ENCODE results near the gene STIL.
"Not testable (repeated sequence)": the region's sequence is repeated elsewhere in the genome, so short reads cannot be mapped to it uniquely, and the experiment has no call there.

Gene STIL

DNA sequence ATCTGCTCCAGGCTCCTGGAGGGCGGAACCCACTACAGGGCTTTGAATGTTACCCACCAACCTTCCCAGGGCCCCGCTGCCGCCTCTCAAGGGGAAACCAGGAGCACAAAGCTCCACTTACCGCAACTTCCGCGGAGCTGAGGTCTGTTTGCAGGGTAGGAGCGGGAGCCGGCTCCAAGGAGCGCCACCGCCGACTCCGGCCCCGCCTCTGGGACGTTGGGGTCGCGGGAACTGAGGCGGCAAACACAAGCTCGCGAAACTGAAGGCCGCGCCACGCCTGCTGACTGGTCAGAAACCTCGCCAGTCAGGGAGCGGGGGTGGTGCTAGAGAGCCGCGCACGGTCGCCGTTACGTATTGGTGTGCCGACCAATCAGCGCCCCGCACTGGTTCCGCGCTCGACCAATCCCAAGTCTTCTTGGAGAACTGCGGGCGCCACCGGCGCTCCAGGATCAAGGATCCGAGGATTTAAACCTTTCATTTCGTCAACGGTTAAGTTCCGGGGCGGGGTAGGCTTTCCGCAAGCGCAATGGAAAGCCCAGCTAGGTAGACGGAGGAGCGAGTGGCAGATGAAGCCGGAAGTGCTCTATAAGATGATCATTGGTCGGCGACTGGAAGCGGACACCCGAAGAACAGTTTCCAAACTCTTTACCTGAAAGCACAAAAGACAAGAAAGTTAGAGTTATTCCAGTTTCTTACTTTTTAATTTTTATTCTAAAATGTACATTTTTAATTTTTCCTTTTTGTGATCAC lies at the start of gene STIL:
Gene STIL, minus strand, starts transcription at position 233 of the 750 bp plus-strand sequence. CDS start 3,828 bp downstream, outside the sequence.
- H3K4me3 ChIP-seq (ENCODE audit: low read length), result peak within 1 kb of the TSS; percentile 76
- no peaks in the 10 kb centered on the region for H3K9me3 ChIP-seq (ENCODE audit: control insufficient read depth, low read length)
- H3K4me1 ChIP-seq (ENCODE audit: control insufficient read depth, insufficient read depth, low read length), result peaks cover 6% of the 10 kb centered on the region
- peak within 1 kb of the TSS; percentile 85 for H3K9ac ChIP-seq (ENCODE audit: low read length)
- no peaks in the 10 kb centered on the region for H3K27me3 ChIP-seq (ENCODE audit: control insufficient read depth, insufficient read depth, low read length)
- H3K36me3 ChIP-seq (ENCODE audit: control insufficient read depth, insufficient read depth, low read length), result no peaks in the 10 kb centered on the region

DNA sequence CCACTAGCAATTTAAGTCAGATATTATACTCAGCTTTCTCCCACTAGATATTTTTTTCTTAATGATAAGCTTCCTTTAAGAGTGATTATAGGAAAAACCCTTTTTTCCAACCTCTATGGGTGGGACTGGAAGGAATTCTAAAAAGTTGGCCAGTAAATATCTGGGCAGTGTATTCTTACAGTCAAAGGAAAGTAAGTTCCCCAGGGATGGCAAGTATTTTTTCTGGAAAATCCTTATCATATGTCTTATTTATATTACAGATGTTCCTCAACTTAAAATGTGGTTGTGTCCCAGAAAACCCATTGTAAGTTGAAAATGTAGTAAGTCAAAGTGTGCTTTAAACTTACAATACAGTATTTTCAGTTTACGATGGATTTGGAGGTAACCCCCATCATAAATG lies 48.9 kb upstream of the STIL start:
- Histone ChIP-seq H3K9ac (ENCODE audit: low read length) (no peak overlapping the region), H3K4me1 (ENCODE audit: control insufficient read depth, insufficient read depth, low read length) (peaks cover 4% of the 10 kb centered on the region)

DNA sequence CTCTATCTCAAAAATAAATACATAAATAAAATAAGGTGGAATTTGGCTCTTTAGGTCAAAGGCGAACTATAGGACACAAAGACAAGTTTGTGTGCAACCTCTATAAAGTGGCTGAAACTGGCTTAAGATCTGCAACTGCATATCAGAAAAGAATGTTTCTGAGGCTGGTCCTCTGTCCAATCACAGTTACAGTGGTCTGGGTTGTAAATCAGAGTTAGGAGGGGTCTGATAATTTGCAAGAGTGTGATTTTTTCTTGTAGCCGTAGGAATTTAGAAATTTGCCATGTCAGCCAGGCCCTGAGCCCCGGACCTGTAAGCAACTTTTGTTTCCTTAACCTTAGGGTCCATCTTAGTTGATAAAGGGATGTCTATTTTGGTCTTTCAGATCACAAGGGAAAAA lies 47.4 kb upstream of the STIL start:
- no peaks in the 10 kb centered on the region for H3K36me3 ChIP-seq (ENCODE audit: control insufficient read depth, insufficient read depth, low read length)
- peaks cover 8% of the 10 kb centered on the region for H3K4me1 ChIP-seq (ENCODE audit: control insufficient read depth, insufficient read depth, low read length)
- no peak overlapping the region for H3K9ac ChIP-seq (ENCODE audit: low read length)
- H3K9me3 ChIP-seq (ENCODE audit: control insufficient read depth, low read length), result no peaks in the 10 kb centered on the region
- no peak overlapping the region for H3K4me3 ChIP-seq (ENCODE audit: low read length)
- no peaks in the 10 kb centered on the region for H3K27me3 ChIP-seq (ENCODE audit: control insufficient read depth, insufficient read depth, low read length)

More for the DNA sequence above, 48.9 kb upstream of the STIL start:
- no peaks in the 10 kb centered on the region for H3K9me3 ChIP-seq (ENCODE audit: control insufficient read depth, low read length)
- no peaks in the 10 kb centered on the region for H3K36me3 ChIP-seq (ENCODE audit: control insufficient read depth, insufficient read depth, low read length)
- no peaks in the 10 kb centered on the region for H3K27me3 ChIP-seq (ENCODE audit: control insufficient read depth, insufficient read depth, low read length)
- H3K4me3 ChIP-seq (ENCODE audit: low read length), result no peak overlapping the region

DNA sequence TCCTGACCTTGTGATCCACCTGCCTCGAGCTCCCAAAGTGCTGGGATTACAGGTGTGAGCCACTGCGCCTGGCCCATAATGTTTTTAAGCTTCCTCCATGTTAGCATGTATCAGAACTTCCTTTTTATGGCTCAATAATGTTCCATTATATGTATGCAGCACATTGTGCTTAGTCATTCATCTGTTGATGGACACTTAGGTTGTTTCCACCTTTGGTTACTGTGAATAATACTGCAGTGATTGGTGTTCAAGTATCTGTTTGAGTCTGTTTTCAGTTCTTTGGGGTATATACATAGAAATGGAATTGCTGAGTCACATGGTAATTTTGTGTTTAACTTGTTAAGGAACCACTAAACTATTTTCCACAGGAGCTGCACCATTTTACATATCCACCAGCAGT lies 37.4 kb upstream of the STIL start:
- Histone ChIP-seq H3K4me3 (ENCODE audit: low read length) (no peak overlapping the region), H3K4me1 (ENCODE audit: control insufficient read depth, insufficient read depth, low read length) (no peaks in the 10 kb centered on the region), H3K36me3 (ENCODE audit: control insufficient read depth, insufficient read depth, low read length) (no peaks in the 10 kb centered on the region), H3K27me3 (ENCODE audit: control insufficient read depth, insufficient read depth, low read length) (no peaks in the 10 kb centered on the region), H3K9ac (ENCODE audit: low read length) (no peak overlapping the region), H3K9me3 (ENCODE audit: control insufficient read depth, low read length) (no peaks in the 10 kb centered on the region)

DNA sequence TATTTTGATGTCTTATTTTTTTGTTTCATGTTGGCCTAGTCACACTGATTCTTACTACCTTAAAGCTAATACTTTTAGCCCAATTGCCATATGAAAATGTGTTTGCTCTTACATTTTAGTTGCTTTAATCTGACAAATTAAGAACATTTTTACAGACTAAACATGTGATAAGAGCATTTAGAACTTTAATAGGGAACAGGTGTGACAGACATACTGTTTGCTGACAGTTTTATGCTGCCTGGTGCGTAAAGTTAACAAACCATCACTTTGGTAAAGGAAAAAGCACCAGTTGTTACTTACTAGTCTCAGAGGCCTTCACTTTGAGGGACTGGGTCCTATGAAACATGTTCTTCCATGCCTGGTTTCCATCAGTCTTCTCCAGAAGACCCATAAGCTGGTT lies 34.3 kb upstream of the STIL start:
- Histone ChIP-seq H3K9ac (ENCODE audit: low read length) (no peak overlapping the region), H3K4me1 (ENCODE audit: control insufficient read depth, insufficient read depth, low read length) (no peaks in the 10 kb centered on the region), H3K4me3 (ENCODE audit: low read length) (no peak overlapping the region), H3K36me3 (ENCODE audit: control insufficient read depth, insufficient read depth, low read length) (no peaks in the 10 kb centered on the region), H3K27me3 (ENCODE audit: control insufficient read depth, insufficient read depth, low read length) (no peaks in the 10 kb centered on the region), H3K9me3 (ENCODE audit: control insufficient read depth, low read length) (no peaks in the 10 kb centered on the region)

DNA sequence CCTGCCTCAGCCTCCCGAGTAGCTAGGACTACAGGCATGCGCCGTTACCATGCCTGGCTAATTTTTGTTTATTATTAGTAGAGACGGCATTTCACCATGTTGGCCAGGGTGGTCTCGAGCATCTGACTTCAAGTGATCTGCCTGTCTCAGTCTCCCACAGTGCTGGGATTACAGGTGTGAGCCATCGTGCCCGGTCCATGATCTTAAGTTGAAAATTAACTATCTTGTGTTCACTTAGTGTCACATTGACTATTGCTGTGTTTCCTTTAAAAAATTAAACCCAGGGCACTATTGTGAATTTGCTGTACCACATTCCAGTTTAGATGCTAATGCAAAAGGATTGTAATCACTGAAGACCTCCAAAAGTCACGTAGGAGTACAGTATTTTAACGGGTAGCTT lies 33.8 kb upstream of the STIL start:
- H3K4me3 ChIP-seq (ENCODE audit: low read length), result no peak overlapping the region

DNA sequence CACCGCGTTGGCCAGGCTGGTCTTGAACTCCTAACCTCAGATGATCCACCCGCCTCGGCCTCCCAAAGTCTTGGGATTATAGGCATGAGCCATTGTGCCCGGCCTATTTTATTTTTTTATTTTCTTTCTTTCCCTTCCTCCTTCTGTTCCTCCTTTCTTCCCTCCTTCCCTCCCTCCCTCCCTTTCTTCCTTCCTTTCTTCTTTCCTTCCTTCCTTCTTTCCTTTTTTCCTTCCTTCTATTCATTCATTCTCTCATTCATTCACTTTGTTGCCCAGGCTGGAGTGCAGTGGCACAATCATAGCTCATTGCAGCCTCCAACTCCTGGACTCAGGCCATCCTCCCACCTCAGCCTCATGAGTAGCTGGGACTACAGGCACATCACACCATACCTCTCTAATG lies 33.0 kb upstream of the STIL start:
- H3K9ac ChIP-seq (ENCODE audit: low read length); H3K4me3 ChIP-seq (ENCODE audit: low read length); H3K9me3 ChIP-seq (ENCODE audit: control insufficient read depth, low read length); H3K4me1 ChIP-seq (ENCODE audit: control insufficient read depth, insufficient read depth, low read length); H3K27me3 ChIP-seq (ENCODE audit: control insufficient read depth, insufficient read depth, low read length); H3K36me3 ChIP-seq (ENCODE audit: control insufficient read depth, insufficient read depth, low read length): not testable (repeated sequence)

More for the DNA sequence above, 33.8 kb upstream of the STIL start:
- Histone ChIP-seq H3K27me3 (ENCODE audit: control insufficient read depth, insufficient read depth, low read length) (no peaks in the 10 kb centered on the region), H3K9ac (ENCODE audit: low read length) (no peak overlapping the region), H3K4me1 (ENCODE audit: control insufficient read depth, insufficient read depth, low read length) (no peaks in the 10 kb centered on the region), H3K9me3 (ENCODE audit: control insufficient read depth, low read length) (no peaks in the 10 kb centered on the region), H3K36me3 (ENCODE audit: control insufficient read depth, insufficient read depth, low read length) (no peaks in the 10 kb centered on the region)

DNA sequence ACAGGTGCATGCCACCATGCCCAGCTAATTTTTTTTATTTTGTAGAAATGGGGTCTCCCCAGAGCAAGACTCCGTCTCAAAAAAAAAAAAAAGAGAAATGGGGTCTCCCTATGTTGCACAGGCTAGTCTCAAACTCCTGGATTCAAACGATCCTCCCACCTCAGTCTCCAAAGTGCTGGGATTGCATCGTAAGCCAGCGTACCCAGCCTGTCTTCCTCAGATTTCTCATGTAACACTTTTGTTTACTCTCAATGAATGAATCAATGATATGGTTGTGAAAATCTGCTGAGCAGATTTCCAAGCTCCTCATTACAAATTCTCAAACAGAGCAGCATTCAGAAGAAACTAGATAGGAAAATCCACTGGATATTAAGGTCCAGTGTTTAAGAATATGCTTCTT lies 26.3 kb upstream of the STIL start:
- no peaks in the 10 kb centered on the region for H3K36me3 ChIP-seq (ENCODE audit: control insufficient read depth, insufficient read depth, low read length)
- no peak overlapping the region for H3K9ac ChIP-seq (ENCODE audit: low read length)
- no peak overlapping the region for H3K4me3 ChIP-seq (ENCODE audit: low read length)
- H3K27me3 ChIP-seq (ENCODE audit: control insufficient read depth, insufficient read depth, low read length), result no peaks in the 10 kb centered on the region
- H3K4me1 ChIP-seq (ENCODE audit: control insufficient read depth, insufficient read depth, low read length), result peaks cover 5% of the 10 kb centered on the region
- no peaks in the 10 kb centered on the region for H3K9me3 ChIP-seq (ENCODE audit: control insufficient read depth, low read length)

DNA sequence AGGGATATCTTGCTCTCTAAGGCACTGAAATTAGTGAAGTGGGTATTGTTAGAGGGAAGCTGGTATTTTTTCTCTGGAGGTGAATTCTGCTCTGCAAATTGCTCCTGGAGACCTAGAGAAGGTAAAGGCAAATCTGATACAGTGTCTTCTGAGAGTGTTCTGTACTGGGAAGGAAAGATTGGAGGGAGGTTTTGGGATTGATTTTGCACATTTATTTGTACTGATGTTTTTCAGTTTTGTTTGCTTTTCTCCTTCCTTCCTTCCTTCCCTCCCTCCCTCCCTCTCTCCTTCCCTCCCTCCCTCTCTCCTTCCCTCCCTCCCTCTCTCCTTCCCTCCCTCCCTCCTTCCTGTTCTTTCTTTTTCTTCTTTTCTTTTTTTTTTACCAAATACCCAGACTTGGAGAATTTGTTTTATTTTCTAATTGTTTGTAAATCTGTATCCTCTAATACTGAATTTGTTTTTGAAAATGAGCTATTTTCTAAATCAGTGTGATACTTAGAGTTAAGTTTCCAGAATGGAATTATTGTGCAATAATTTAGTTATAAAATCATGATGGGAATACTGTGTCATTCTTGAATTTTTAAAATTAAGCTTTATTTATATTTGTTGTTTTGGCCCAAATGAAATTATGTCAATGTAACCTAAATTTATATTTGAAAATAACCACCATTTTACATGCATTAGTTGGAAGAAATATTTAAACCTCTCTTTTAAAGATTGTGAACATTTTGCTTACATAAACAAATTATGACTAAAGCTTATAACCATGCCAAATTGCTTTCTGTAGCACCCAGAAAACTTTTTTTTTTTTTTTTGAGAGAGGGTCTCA lies 24.5 kb upstream of the STIL start:
- Histone ChIP-seq H3K9me3 (ENCODE audit: control insufficient read depth, low read length) (no peaks in the 10 kb centered on the region), H3K36me3 (ENCODE audit: control insufficient read depth, insufficient read depth, low read length) (no peaks in the 10 kb centered on the region), H3K27me3 (ENCODE audit: control insufficient read depth, insufficient read depth, low read length) (no peaks in the 10 kb centered on the region), H3K4me3 (ENCODE audit: low read length) (no peak overlapping the region), H3K4me1 (ENCODE audit: control insufficient read depth, insufficient read depth, low read length) (peaks cover 5% of the 10 kb centered on the region), H3K9ac (ENCODE audit: low read length) (no peak overlapping the region)

DNA sequence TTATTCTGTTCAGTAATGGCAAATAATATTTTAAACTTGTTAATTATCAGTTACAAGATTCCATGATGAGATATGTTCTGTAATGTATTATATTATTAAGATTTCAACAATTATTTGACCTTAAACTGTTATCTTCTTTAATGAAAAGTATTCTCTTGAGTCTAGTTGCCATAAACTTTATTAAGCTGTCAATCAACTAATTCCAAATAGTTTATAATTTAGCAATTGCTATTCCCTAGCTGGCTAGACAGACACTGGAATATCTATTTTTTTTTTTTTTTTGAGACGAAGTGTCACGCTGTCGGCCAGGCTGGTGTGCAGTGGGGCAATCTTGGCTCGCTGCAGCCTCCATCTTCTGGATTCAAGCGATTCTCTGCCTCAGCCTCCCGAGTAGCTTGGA lies 23.4 kb upstream of the STIL start:
- no peaks in the 10 kb centered on the region for H3K36me3 ChIP-seq (ENCODE audit: control insufficient read depth, insufficient read depth, low read length)
- no peaks in the 10 kb centered on the region for H3K9me3 ChIP-seq (ENCODE audit: control insufficient read depth, low read length)
- peaks cover 16% of the 10 kb centered on the region for H3K4me1 ChIP-seq (ENCODE audit: control insufficient read depth, insufficient read depth, low read length)
- H3K9ac ChIP-seq (ENCODE audit: low read length), result no peak overlapping the region
- no peak overlapping the region for H3K4me3 ChIP-seq (ENCODE audit: low read length)
- H3K27me3 ChIP-seq (ENCODE audit: control insufficient read depth, insufficient read depth, low read length), result no peaks in the 10 kb centered on the region

DNA sequence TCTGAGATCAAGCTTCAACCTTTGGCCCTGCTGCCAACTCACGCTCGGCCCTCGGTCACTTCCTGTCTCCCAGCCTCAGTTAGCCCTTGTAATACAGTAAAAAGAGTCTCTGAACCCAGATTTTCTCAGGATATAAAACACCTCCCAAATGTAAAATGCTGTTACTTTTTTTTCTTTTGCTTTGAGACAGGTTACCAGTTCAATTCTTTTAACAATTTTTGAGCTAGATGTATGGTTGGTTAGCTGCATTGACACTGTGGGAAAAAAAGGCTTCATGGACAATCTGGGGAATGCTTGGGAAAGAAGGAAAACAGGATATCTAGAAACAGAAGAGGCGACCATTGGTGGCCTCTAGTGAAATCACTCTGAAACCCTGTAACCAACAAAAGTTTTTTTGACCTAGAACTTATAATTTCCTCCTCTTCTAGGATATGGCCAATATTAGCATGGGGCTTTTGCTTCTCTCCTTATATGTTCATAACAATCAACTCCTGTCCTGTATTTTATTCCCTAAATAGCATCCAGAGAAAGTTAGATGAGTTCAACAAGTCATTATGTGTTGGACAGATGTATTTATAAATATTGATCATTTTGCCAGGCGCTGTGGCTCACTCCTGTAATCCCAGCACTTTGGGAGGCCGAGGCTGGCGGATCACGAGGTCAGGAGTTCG lies 21.0 kb upstream of the STIL start:
- Histone ChIP-seq H3K9ac (ENCODE audit: low read length) (peak overlapping the region; percentile 98), H3K36me3 (ENCODE audit: control insufficient read depth, insufficient read depth, low read length) (no peaks in the 10 kb centered on the region), H3K4me3 (ENCODE audit: low read length) (peak overlapping the region; percentile 93), H3K27me3 (ENCODE audit: control insufficient read depth, insufficient read depth, low read length) (no peaks in the 10 kb centered on the region), H3K4me1 (ENCODE audit: control insufficient read depth, insufficient read depth, low read length) (peaks cover 19% of the 10 kb centered on the region), H3K9me3 (ENCODE audit: control insufficient read depth, low read length) (no peaks in the 10 kb centered on the region)
